Inflammatory macrophage (primary cell): ENCODE results near the gene MLLT1.
A peak's percentile ranks its signal among the peaks of the same experiment; 100 is the strongest.

Source experiments
- DNase-seq, 2 donors: peaks; one replicate each; pipeline ENCODE4 v3.0.0-alpha.2; 2020 to 2022

The MLLT1 gene

DNA sequence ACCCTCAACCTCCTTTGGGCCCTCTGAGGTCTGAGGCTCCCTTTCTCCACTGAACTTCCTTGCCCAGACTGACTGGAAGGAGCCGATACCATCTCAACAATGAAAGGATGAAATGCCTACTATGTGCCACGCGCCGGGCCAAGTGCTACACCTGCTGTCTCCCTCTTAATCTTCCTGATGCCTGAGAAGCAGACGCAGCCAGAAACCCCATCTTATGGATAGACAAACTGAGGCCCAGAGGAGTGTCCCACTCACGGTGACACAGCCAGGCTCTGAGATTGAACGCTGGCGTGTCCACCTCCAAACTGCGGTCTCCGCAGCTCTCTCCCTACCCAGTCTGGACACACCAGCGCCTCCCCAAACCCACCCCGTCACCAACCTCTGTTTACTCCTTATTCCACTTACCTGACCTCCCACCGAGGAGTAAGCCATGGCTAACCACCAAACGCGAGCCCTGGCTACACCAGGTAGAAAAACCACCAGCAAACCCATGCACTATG is 20.9 kb downstream of the MLLT1 start:
- DNase-seq, result no peak

GRCh38 chr19:6253954-6254733 is 25.6 kb downstream of the MLLT1 start:
- no peak for DNase-seq

- DNase-seq, result no peak
Observed at GRCh38 chr19:6252066-6252465, 27.7 kb downstream of the MLLT1 start.

DNA sequence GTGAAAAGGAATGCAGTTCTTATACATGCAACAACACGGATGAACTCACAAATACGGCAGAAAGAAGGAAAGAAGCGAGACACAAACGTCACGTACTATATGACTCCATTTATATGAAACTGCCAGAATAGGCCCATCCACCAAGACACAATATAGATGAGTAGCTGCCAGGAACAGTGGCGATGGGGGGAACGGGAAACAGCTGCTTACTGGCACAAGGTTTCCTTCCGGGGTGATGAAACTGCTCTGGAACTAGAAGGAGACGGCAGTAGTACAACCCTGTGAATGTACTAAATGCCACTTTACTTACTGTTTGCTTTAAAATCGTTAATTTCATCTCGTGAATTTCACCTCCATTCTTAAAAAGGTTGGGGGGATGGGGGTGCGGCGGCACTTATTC is 28.9 kb downstream of the MLLT1 start:
- DNase-seq, result peak in 1 of 2 donors; percentile 31

DNA sequence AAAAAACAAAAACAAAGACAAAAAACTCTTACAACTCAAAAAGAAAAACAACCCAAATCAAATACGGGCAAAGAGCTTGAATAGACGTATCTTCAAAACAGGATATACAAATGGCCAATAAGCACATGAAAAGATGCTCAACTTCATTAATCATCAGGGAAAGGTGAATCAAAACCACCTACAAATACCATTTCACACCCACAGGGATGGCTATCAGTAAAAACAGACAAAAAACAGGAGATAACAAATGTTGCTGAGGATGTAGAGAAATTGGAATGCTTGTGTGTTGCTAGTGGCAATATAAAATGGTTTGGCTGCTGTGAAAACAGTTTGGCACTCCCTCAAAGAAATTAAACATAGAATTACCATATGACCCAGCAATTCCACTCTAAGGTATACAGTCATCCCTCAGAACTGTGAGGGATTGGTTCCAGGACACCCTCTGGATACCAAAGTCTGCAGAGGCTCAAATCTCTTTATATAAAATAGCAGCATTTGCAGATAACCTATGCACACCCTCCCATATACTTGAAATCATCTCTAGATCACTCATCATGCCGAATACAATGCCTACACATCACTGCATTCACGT is 29.7 kb downstream of the MLLT1 start:
- DNase-seq, result no peak

- no peak for DNase-seq
Observed at GRCh38 chr19:6249296-6249695, 30.5 kb downstream of the MLLT1 start.

GRCh38 chr19:6248844-6249243 is 30.9 kb downstream of the MLLT1 start:
- DNase-seq, result no peak

GRCh38 chr19:6248341-6248740 is 31.4 kb downstream of the MLLT1 start:
- DNase-seq, result no peak

DNA sequence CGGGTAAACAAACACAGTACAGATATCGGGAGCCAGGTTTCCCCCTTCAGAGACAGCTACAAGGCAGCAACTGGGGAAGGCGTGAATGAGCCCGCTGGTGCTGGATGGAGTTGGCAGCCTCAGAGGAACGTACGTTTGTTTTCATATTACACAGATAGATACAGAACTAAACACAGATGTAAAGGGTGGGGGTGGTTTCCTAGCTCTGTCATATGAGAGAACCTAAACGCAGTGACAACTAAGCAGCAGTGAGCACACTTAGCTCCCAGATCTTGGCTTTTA is 32.8 kb downstream of the MLLT1 start:
- no peak for DNase-seq

GRCh38 chr19:6246174-6247006 is 33.4 kb downstream of the MLLT1 start:
- no peak for DNase-seq

- DNase-seq, result no peak
Observed at GRCh38 chr19:6242677-6243076, 37.1 kb downstream of the MLLT1 start.

GRCh38 chr19:6241680-6242377 is 37.9 kb downstream of the MLLT1 start:
- no peak for DNase-seq

DNA sequence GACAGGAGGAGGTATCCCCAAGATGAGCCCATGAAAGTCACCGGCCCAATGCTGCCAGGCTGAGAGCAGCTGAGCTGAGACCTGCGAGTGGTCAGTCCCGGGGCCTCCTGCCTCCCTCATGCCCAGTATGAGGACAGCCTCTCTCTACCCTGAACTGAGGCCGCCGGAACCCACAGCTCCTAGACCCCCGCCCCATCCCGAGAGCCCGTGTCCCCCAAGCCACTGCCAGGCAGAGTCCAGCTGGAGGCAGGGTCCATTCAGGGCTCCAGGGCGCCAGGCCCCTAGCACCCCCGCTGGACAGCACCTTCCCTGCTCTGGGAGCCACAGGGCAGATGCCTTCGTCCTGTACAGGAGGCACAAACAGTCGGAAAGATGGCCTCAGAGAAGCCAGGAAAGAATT is 38.7 kb downstream of the MLLT1 start:
- DNase-seq, result no peak

GRCh38 chr19:6239871-6240676 is 39.7 kb downstream of the MLLT1 start:
- no peak for DNase-seq

DNA sequence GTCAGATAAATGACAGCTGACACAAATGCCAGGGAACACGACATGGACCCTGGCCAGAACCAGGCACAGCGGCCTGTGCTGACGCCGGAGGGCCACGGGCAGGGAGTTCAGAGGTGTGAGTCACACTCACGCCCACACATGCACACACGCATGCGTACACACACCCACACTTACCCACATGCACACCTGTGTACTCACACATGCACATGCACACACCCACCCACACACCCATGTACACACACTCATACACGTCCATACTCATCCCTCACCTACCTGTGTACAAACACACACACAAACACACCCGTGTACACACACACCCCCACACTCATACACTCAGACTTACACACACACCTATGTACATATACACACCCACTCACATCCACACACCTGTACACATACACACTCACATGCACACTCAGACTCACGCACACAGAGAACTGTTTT is 40.4 kb downstream of the MLLT1 start:
- no peak for DNase-seq

DNA sequence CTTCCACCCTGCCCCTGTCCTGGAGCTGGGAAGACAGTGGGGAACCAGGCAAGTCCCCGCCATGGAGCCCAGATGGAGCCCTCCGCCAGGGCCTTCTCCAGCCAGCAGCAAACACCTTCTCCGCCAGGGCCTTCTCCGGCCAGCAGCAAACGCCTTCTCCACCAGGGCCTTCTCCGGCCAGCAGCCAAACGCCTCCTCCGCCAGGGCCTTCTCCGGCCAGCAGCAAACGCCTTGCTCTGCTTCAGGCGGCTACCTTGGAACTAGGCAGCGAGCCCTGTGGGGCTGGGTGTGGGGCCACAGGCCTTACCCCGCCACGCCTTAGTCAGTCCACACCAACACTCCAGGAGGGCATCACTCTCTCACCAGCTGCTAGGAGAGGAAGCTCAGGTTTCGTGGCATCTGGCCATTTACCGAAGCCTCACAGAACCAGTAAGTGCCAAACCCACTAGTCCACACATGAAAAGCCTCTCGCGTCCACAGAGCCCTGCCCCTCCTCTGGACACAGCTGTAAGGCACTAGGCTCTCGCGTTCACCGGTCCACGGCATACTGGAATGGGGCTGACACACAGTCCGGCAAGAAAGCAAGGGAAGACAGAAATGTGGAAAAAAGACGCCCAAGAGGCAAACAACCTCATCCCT is 41.0 kb downstream of the MLLT1 start:
- DNase-seq, result no peak

DNA sequence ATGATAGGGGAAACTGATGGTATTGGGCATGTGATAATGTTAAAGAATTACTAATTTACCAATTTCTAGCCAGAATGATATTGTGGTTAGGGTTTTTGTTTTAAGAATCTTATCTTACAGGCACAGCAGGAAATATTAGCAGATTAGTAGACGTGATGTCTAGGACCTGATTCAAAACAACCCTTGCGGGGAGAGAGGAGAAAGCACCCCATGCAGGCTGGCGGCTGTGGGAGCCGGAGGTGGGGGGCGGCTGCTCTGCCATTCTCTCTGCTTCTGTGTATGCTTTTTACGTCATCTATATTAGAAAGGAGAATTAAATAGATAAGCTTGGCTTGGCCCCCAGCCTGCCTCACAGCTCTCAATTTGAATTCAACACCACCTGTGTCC is 41.5 kb downstream of the MLLT1 start:
- no peak for DNase-seq

GRCh38 chr19:6236310-6237291 is 43.2 kb downstream of the MLLT1 start:
- no peak for DNase-seq

GRCh38 chr19:6235031-6235951 is 44.5 kb downstream of the MLLT1 start:
- no peak for DNase-seq
